HepG2 (cell line): ENCODE data around the gene MYL12B. TPM values are rescaled to one million over a fixed set of nuclear protein-coding genes. Genes with fewer than 3 reads are reported as not detected.
A peak's percentile ranks its signal among the peaks of the same experiment; 100 is the strongest.

Experiments
- ARNTL ChIP-seq: sonication (generic); formaldehyde crosslinking; IDR thresholded peaks from 2 replicates; pipeline ENCODE4 v1.4.0; 2020; ENCODE audit warnings: mild to moderate bottlenecking, missing genetic modification reagents
- HNRNPK ChIP-seq: fragments of 200-400 bp; formaldehyde crosslinking; IDR thresholded peaks from 2 replicates; pipeline ENCODE4 v1.6.1; 2018; ENCODE audit warnings: low read length, low read depth, moderate library complexity, mild to moderate bottlenecking; ENCODE audit not compliant: poor library complexity, severe bottlenecking
- HOXA5 ChIP-seq: sonication (generic); formaldehyde crosslinking; IDR thresholded peaks from 2 replicates; pipeline ENCODE4 v1.4.0; 2020; ENCODE audit warnings: missing genetic modification reagents
- IRF2 ChIP-seq: IDR thresholded peaks from 2 replicates; pipeline ENCODE4 v1.6.1; 2018; ENCODE audit warnings: missing genetic modification reagents, missing compliant biosample characterization
- NCOA1 ChIP-seq: sonication (generic); formaldehyde crosslinking; IDR thresholded peaks from 2 replicates; pipeline ENCODE4 v1.9.0; 2021; ENCODE audit warnings: missing genetic modification reagents
- NR2F1 ChIP-seq, 2 experiments: fragments of 450-650 bp in 1 of 2; formaldehyde crosslinking in 1 of 2; IDR thresholded peaks; 2 replicates each; pipeline versions ENCODE4 v1.5.0 to v1.6.1; 2016 to 2020; ENCODE audit warnings: mild to moderate bottlenecking in 1 of 2, missing compliant biosample characterization in 1 of 2, missing genetic modification reagents in 1 of 2, moderate library complexity in 1 of 2
- PHF8 ChIP-seq: sonication (generic); formaldehyde crosslinking; IDR thresholded peaks from 2 replicates; pipeline ENCODE4 v1.5.0; 2020; ENCODE audit warnings: missing genetic modification reagents
- RNF2 ChIP-seq: fragments of 450-650 bp; conservative IDR thresholded peaks from 2 replicates; pipeline ENCODE4 v1.6.1; 2016; ENCODE audit warnings: low read depth
- SKI ChIP-seq: fragments of 450-650 bp; IDR thresholded peaks from one replicate; pipeline ENCODE4 v1.6.1; 2018; ENCODE audit warnings: mild to moderate bottlenecking; ENCODE audit not compliant: partially characterized antibody
- SKIL ChIP-seq: sonication (generic); formaldehyde crosslinking; IDR thresholded peaks from 2 replicates; pipeline ENCODE4 v1.8.0; 2022; ENCODE audit warnings: missing genetic modification reagents, mild to moderate bottlenecking, moderate library complexity, borderline replicate concordance
- SMAD9 ChIP-seq: sonication (generic); formaldehyde crosslinking; IDR thresholded peaks from 2 replicates; pipeline ENCODE4 v1.5.1; 2020; ENCODE audit warnings: mild to moderate bottlenecking, missing genetic modification reagents
- SMC3 ChIP-seq: IDR thresholded peaks from 2 replicates; pipeline ENCODE4 v1.6.1; 2011; ENCODE audit warnings: low read length, improper control_type of control experiment
- SNRNP70 ChIP-seq: fragments of 200-400 bp; formaldehyde crosslinking; IDR thresholded peaks from 2 replicates; pipeline ENCODE4 v1.6.1; 2017; ENCODE audit warnings: mild to moderate bottlenecking, low read depth, low read length, moderate library complexity
- YEATS2 ChIP-seq: sonication (generic); formaldehyde crosslinking; IDR thresholded peaks from 2 replicates; pipeline ENCODE4 v1.4.0; 2020; ENCODE audit warnings: missing genetic modification reagents, borderline replicate concordance
- ZBTB7B ChIP-seq: sonication (generic); formaldehyde crosslinking; IDR thresholded peaks from 2 replicates; pipeline ENCODE4 v1.4.0; 2020; ENCODE audit warnings: missing genetic modification reagents
- ZFP36 ChIP-seq: fragments of 150-350 bp; IDR thresholded peaks from 2 replicates; pipeline ENCODE4 v1.6.1; 2018; ENCODE audit warnings: borderline replicate concordance, low read length, low read depth; ENCODE audit not compliant: partially characterized antibody
- ZFX ChIP-seq: sonication (generic); formaldehyde crosslinking; IDR thresholded peaks from 2 replicates; pipeline ENCODE4 v1.4.0; 2020; ENCODE audit warnings: mild to moderate bottlenecking, low read depth, missing genetic modification reagents, moderate library complexity
- ZMAT5 ChIP-seq: sonication (generic); formaldehyde crosslinking; IDR thresholded peaks from 2 replicates; pipeline ENCODE4 v1.5.0; 2020; ENCODE audit warnings: mild to moderate bottlenecking, low read depth, missing genetic modification reagents, borderline replicate concordance
- ZMYM2 ChIP-seq: sonication (generic); formaldehyde crosslinking; IDR thresholded peaks from 2 replicates; pipeline ENCODE4 v1.8.0; 2022; ENCODE audit warnings: mild to moderate bottlenecking, missing genetic modification reagents
- ZNF225 ChIP-seq: sonication (generic); formaldehyde crosslinking; IDR thresholded peaks from 2 replicates; pipeline ENCODE4 v1.4.0; 2020; ENCODE audit warnings: mild to moderate bottlenecking, missing genetic modification reagents
- ZNF232 ChIP-seq: sonication (generic); formaldehyde crosslinking; IDR thresholded peaks from 2 replicates; pipeline ENCODE4 v1.4.0; 2020; ENCODE audit warnings: missing genetic modification reagents, borderline replicate concordance
- ZNF235 ChIP-seq: sonication (generic); formaldehyde crosslinking; IDR thresholded peaks from 2 replicates; pipeline ENCODE4 v1.8.1; 2023; ENCODE audit warnings: mild to moderate bottlenecking, missing genetic modification reagents, borderline replicate concordance
- ZNF253 ChIP-seq: sonication (generic); formaldehyde crosslinking; IDR thresholded peaks from 2 replicates; pipeline ENCODE4 v1.8.0; 2022; ENCODE audit warnings: mild to moderate bottlenecking, missing genetic modification reagents, borderline replicate concordance
- ZNF441 ChIP-seq: sonication (generic); formaldehyde crosslinking; IDR thresholded peaks from 2 replicates; pipeline ENCODE4 v1.7.0; 2021; ENCODE audit warnings: missing genetic modification reagents, borderline replicate concordance
- ZNF749 ChIP-seq: sonication (generic); formaldehyde crosslinking; IDR thresholded peaks from 2 replicates; pipeline ENCODE4 v1.8.0; 2022; ENCODE audit warnings: mild to moderate bottlenecking, missing genetic modification reagents, moderate library complexity, borderline replicate concordance
- ZNF850 ChIP-seq: sonication (generic); formaldehyde crosslinking; conservative IDR thresholded peaks from 2 replicates; pipeline ENCODE4 v1.9.0; 2021; ENCODE audit warnings: mild to moderate bottlenecking, missing genetic modification reagents
- ZNF878 ChIP-seq: sonication (generic); formaldehyde crosslinking; IDR thresholded peaks from 2 replicates; pipeline ENCODE4 v1.8.1; 2023; ENCODE audit warnings: mild to moderate bottlenecking, missing genetic modification reagents, moderate library complexity
- ZNF879 ChIP-seq: sonication (generic); formaldehyde crosslinking; IDR thresholded peaks from 2 replicates; pipeline ENCODE4 v1.8.1; 2023; ENCODE audit warnings: missing genetic modification reagents
- polyA plus RNA-seq, 8 experiments: library from polyadenylated mRNA; depleted of rRNA in 3 of 8; stranded (reverse) in 7 of 8; unstranded in 1 of 8; fragments of >200 nt; fragmentation: Illumina TruSeq in 4 of 8; extraction: Trizol in 4 of 8; gene quantifications; 2 replicates each; pipeline versions ENCODE4 v1.2.1 to v1.2.3, GENCODE V29; 2011 to 2016; ENCODE audit warnings: low read depth in 4 of 8, missing spikeins in 1 of 8, mixed read lengths in 1 of 8; ENCODE audit not compliant: insufficient read depth in 1 of 8
- total RNA-seq, 5 experiments: library from RNA; depleted of rRNA; stranded (reverse); fragments of >200 nt; fragmentation: Illumina TruSeq; extraction: Trizol; gene quantifications; 2 replicates each; pipeline ENCODE4 v1.2.3, GENCODE V29; 2016; ENCODE audit warnings: low read depth in 1 of 5

The MYL12B gene
- total and polyA plus RNA-seq, 2 of the 13 experiments (the other 11 are each of a cell fraction or from before 2014, with no cell fraction given): 265 to 340 TPM

GRCh38 chr18:3247240-3248061 is 14.5 kb upstream of the MYL12B start, which contains the start of gene MYL12A (continued):
- TF ChIP-seq IRF2 (CRISPR knock-in tag) (peak; percentile 50), SKIL (CRISPR knock-in tag) (0 out of 2 replicates have a peak, but pooled peaks have one; percentile 11), ZNF232 (CRISPR knock-in tag) (no peak), ZNF225 (CRISPR knock-in tag) (0 out of 2 replicates have a peak, but pooled peaks have one; percentile 51), ZNF253 (CRISPR knock-in tag) (no peak), ZNF749 (CRISPR knock-in tag) (no peak), HNRNPK (no peak), ZMAT5 (CRISPR knock-in tag) (no peak), ARNTL (CRISPR knock-in tag) (peak; percentile 89), ZFP36 (no peak), ZNF878 (CRISPR knock-in tag) (peak; percentile 78; the same call in 1 of the 2 replicates), YEATS2 (peak; percentile 68; the same call in 1 of the 2 replicates), SKI (no peak), ZMYM2 (CRISPR knock-in tag) (peak; percentile 69; the same call in 1 of the 2 replicates), SMAD9 (CRISPR knock-in tag) (no peak), SMC3 (no peak), ZNF850 (CRISPR knock-in tag) (no peak), SNRNP70 (no peak), NCOA1 (CRISPR knock-in tag) (no peak), ZNF441 (no peak), ZFX (CRISPR knock-in tag) (peak; percentile 62), HOXA5 (CRISPR knock-in tag) (peak; percentile 45; the same call in 1 of the 2 replicates), NR2F1 (CRISPR knock-in tag; IDR thresholded peaks at IDR 0.05) (peak; percentile 56 to 58), PHF8 (CRISPR knock-in tag) (peak; percentile 81), ZNF879 (no peak), ZNF235 (CRISPR knock-in tag) (no peak), RNF2 (no peak), ZBTB7B (no peak; the same call in 1 of the 2 replicates)
